Thyroid gland (tissue), 4 donors: ENCODE results near the gene GDA. TPM values are rescaled to one million over a fixed set of nuclear protein-coding genes. Genes with fewer than 3 reads are reported as not detected.

Experiments
- DNase-seq, 2 donors: peaks; one replicate each; pipeline ENCODE4 v3.0.0-alpha.2; 2019
- H3K27ac ChIP-seq, 3 donors: fragments of 200-600 bp; sonication (generic); 1 replicate in 2 of 3; 2 replicates in 1 of 3; pipeline ENCODE4 v1.5.1; 2016 to 2019; ENCODE audit warnings: mild to moderate bottlenecking in 1 of 3, moderate library complexity in 1 of 3
- H3K27me3 ChIP-seq: fragments of 200-600 bp; sonication (generic); one replicate; pipeline ENCODE4 v1.5.1; 2019
- H3K36me3 ChIP-seq, 2 donors: fragments of 200-600 bp; sonication (generic); one replicate each; pipeline ENCODE4 v1.5.1; 2016 to 2019
- H3K4me1 ChIP-seq, 2 donors: fragments of 200-600 bp; sonication (generic); one replicate each; pipeline ENCODE4 v1.5.1; 2017 to 2019
- H3K4me3 ChIP-seq, 3 donors: fragments of 200-600 bp; sonication (generic); replicated peaks in 1 of 3; 1 replicate in 2 of 3; 2 replicates in 1 of 3; pipeline ENCODE4 v1.5.1; 2016; ENCODE audit warnings: mild to moderate bottlenecking in 1 of 3
- H3K9me3 ChIP-seq: fragments of 200-600 bp; sonication (generic); one replicate; pipeline ENCODE4 v1.5.1; 2017
- POLR2A ChIP-seq, 2 donors: fragments of 450-650 bp; IDR thresholded peaks; one replicate each; pipeline ENCODE4 v1.6.1; 2017; ENCODE audit warnings: antibody characterized with exemption in 2 of 2, mild to moderate bottlenecking in 2 of 2, moderate library complexity in 1 of 2
- WGBS, 2 donors: methylation state at CpG; one replicate each; pipeline ENCODE4 v1.1.5; 2017; 5-methylcytosine and 5-hydroxymethylcytosine counted together
- intact Hi-C: fragments of 100-400 bp; cut with DNase I; formaldehyde crosslinking; loops from one replicate; pipeline ENCODE4 v1.15.1; 2023
- total RNA-seq, 4 donors: library from RNA; depleted of rRNA; stranded (reverse); fragments of >200 nt; gene quantifications; one replicate each; pipeline ENCODE4 v1.2.3, GENCODE V29; 2016
- TF ChIP-seq, protein P1 (sequence below), 6 experiments: fragments of 200-600 bp in 3 of 6; fragments of 450-650 bp in 3 of 6; sonication (generic) in 3 of 6; IDR thresholded peaks; one replicate each; pipeline ENCODE4 v1.5.1; 2016 to 2019; ENCODE audit warnings: antibody characterized with exemption in 6 of 6, mild to moderate bottlenecking in 2 of 6, inconsistent platforms in 1 of 6, moderate library complexity in 1 of 6

Gene GDA
- total RNA-seq, 4 donors from 2014 or later, result 0.78 TPM; not detected in 3

DNA sequence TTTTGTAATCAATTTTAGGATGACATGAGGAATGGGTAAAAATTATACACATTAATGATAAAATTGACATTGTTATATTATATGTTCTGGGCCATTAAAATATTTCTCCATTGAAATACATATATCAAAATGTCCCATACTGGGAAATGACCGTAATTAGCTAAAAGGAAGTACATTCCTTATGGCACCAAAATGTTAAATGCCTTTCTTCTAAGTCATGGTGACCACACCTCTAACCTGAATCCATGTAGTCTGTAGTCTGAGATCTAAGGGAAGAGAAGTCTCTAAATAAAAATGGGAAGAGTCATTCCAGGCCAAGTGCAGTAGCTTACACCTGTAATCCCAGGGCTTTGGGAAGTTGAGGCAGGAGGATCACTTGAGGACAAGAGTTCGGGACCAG lies 10.0 kb upstream of the GDA start:
- WGBS, 2 donors, result 91 to 92% methylated on average over 2 of the region's 2 CpGs
- no peaks in the 10 kb centered on the region for H3K4me1 ChIP-seq
- no peak overlapping the region for H3K27ac ChIP-seq
- H3K4me3 ChIP-seq, result no peak overlapping the region
- DNase-seq, result no peak
- H3K36me3 ChIP-seq, result no peaks in the 10 kb centered on the region
- TF ChIP-seq, protein P1, sequence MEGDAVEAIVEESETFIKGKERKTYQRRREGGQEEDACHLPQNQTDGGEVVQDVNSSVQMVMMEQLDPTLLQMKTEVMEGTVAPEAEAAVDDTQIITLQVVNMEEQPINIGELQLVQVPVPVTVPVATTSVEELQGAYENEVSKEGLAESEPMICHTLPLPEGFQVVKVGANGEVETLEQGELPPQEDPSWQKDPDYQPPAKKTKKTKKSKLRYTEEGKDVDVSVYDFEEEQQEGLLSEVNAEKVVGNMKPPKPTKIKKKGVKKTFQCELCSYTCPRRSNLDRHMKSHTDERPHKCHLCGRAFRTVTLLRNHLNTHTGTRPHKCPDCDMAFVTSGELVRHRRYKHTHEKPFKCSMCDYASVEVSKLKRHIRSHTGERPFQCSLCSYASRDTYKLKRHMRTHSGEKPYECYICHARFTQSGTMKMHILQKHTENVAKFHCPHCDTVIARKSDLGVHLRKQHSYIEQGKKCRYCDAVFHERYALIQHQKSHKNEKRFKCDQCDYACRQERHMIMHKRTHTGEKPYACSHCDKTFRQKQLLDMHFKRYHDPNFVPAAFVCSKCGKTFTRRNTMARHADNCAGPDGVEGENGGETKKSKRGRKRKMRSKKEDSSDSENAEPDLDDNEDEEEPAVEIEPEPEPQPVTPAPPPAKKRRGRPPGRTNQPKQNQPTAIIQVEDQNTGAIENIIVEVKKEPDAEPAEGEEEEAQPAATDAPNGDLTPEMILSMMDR (IDR thresholded peaks at IDR 0.05), result no peak
- no peak for TF ChIP-seq POLR2A (IDR thresholded peaks at IDR 0.05)
- H3K9me3 ChIP-seq, result no peaks in the 10 kb centered on the region
- no peaks in the 10 kb centered on the region for H3K27me3 ChIP-seq
- intact Hi-C loops, result no loop called here

DNA sequence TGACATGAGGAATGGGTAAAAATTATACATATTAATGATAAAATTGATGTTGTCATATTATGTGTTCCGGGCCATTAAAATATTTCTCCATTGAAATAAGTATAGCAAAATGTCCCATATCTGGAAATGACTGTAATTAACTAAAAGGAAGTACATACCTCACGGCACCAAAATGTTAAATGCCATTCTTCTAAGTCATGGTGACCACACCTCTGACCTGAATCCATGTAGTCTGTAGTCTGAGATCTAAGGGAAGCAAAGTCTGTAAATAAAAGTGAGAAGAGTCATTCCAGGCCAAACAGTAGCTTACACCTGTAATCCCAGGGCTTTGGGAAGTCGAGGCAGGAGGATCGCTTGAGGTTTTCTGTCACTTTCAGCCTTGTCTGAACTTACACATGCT lies 8.7 kb upstream of the GDA start:
- Histone ChIP-seq H3K4me1 (no peaks in the 10 kb centered on the region), H3K36me3 (no peaks in the 10 kb centered on the region), H3K9me3 (no peaks in the 10 kb centered on the region), H3K4me3 (no peak overlapping the region), H3K27ac (no peak overlapping the region), H3K27me3 (no peaks in the 10 kb centered on the region)
- TF ChIP-seq, protein P1 (IDR thresholded peaks at IDR 0.05), result no peak
- no peak for TF ChIP-seq POLR2A (IDR thresholded peaks at IDR 0.05)
- 87 to 91% methylated on average over 4 of the region's 4 CpGs for WGBS, 2 donors
- DNase-seq, result no peak
- intact Hi-C loops, result no loop called here

DNA sequence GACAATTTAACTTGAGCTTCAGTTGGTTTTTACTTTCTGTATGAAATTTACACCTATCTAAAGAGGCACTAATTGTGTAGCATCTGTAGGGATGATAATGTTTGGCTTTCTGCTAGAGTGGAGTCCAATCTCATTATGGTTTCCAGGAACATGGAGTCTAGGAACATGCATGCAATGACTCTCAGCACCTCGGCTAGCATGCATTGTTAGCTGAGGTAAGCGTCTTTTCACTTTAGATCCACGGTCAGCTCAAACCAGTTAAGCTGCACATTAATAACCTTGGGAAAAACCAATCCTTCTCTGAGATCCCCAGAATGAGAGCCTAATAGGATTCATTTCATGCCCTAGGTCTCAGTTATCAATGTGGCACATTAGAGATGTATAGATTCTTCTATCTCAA lies 7.8 kb upstream of the GDA start:
- DNase-seq, result no peak
- TF ChIP-seq, protein P1 (IDR thresholded peaks at IDR 0.05), result no peak
- TF ChIP-seq POLR2A (IDR thresholded peaks at IDR 0.05), result no peak
- Histone ChIP-seq H3K27me3 (no peaks in the 10 kb centered on the region), H3K4me1 (no peaks in the 10 kb centered on the region), H3K27ac (no peak overlapping the region), H3K36me3 (no peaks in the 10 kb centered on the region), H3K9me3 (no peaks in the 10 kb centered on the region), H3K4me3 (no peak overlapping the region)
- intact Hi-C loops, result no loop called here
- WGBS, 2 donors, result 68 to 86% methylated on average over 3 of the region's 3 CpGs

DNA sequence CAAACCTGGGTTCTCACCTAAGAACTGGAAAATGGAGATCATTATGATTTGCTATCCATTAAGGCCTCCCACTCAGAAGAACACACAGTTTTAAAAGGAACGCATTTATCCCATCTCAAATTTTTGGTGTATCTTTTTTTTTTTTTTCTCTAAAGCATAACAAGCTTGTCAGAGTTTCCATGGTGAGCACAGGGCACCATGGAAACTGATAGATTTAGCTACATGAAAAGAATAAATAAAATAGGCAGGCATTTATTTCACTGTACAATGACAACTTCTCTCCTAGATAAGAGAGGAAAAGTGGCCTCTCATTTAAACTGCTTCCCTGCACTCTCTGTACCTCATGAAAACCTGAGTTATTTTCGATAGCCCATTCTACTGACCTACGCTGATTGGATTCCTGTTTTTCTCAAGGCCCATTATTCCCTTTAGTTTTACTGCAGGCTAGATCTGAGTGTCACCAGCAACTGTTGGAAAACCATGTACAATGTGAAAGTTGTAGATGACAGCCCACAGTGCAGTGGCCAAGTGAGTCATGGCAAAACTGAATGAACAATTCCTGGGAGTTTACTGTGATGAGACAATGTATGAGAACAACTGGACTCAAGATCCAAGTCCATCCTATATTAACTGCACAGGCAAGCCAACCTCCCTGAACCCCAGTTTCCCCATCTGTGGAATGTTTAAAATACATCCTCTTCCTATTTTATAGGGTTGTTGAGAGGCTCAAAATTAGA lies 4.3 kb upstream of the GDA start:
- DNase-seq, result no peak
- TF ChIP-seq POLR2A (IDR thresholded peaks at IDR 0.05), result no peak
- TF ChIP-seq, protein P1 (IDR thresholded peaks at IDR 0.05), result no peak
- intact Hi-C loops, result no loop called here
- Histone ChIP-seq H3K27me3 (peaks cover 4% of the 10 kb centered on the region), H3K27ac (no peak overlapping the region), H3K9me3 (no peaks in the 10 kb centered on the region), H3K4me3 (no peak overlapping the region), H3K4me1 (peaks cover 0 to 6% of the 10 kb centered on the region in 2 donors), H3K36me3 (no peaks in the 10 kb centered on the region)
- WGBS, 2 donors, result 93 to 97% methylated on average over 3 of the region's 3 CpGs

DNA sequence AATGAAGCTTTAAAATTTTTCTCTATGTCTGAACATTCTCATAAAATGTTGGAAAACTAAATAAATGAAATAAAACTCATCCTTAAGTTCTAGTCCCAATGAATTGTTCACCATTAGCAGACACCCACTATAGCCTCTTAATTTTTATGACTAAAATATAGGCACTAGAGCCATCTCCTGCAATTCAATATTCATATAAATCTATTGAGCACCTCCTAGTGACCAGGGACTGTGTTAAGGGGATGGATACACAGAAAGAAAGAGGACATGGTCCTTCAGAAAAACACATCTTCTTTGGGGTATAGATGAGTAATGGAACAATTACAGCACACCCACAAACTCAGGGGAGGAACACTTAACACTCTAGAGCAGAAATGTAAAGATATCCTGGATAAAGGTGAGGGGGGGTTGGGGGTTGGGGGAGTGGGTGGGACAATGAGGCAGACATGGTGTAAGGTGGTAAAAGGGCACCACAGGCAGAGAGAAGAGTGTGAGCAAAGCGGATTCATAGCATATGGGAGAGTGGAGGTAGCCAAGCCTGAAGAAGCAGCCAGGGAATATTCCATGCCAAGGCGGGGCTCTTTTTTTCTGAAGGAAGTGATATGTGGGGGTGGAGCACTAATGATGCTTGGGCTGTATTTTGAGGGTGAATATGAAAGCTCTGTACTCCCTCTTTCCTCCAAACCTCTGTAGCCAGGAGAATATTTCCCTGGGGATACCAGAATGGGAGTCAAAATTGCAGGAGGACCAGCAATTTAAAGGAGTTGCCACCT lies 3.3 kb upstream of the GDA start:
- intact Hi-C loops, result no loop called here
- Histone ChIP-seq H3K4me1 (peaks cover 0 to 6% of the 10 kb centered on the region in 2 donors), H3K9me3 (no peaks in the 10 kb centered on the region), H3K27me3 (peaks cover 4% of the 10 kb centered on the region), H3K4me3 (no peak overlapping the region), H3K27ac (no peak overlapping the region), H3K36me3 (no peaks in the 10 kb centered on the region)
- WGBS, 2 donors, result 92 to 96% methylated on average over 2 of the region's 2 CpGs
- TF ChIP-seq POLR2A (IDR thresholded peaks at IDR 0.05), result no peak
- TF ChIP-seq, protein P1 (IDR thresholded peaks at IDR 0.05), result no peak
- no peak for DNase-seq
